Heart left ventricle (tissue), 16 donors: ENCODE measurements around the gene VAC14. TPM values are rescaled to one million over a fixed set of nuclear protein-coding genes. Genes with fewer than 3 reads are reported as not detected.

ENCODE experiments used
- ATAC-seq, 4 donors: fragments of 200-7000 bp; cut with Tn5 transposase; one replicate each; pipeline ENCODE4 v1.9.1; 2020 to 2022; ENCODE audit warnings: moderate library complexity in 4 of 4, mild to moderate bottlenecking in 3 of 4, moderate number of reproducible peaks in 1 of 4
- DNase-seq, 5 donors: peaks; one replicate each; pipeline ENCODE4 v3.0.0-alpha.2; 2020
- H3K27ac ChIP-seq, 12 donors: fragments of 200-600 bp; sonication (generic) in 4 of 12; one replicate each; pipeline versions ENCODE4 v1.5.0 to v1.8.0; 2016 to 2022; ENCODE audit warnings: mild to moderate bottlenecking in 2 of 12
- H3K27me3 ChIP-seq, 9 donors: fragments of 200-600 bp; sonication (generic) in 2 of 9; one replicate each; pipeline versions ENCODE4 v1.5.1 to v1.8.0; 2016 to 2022; ENCODE audit warnings: mild to moderate bottlenecking in 3 of 9
- H3K36me3 ChIP-seq, 9 donors: fragments of 200-600 bp; sonication (generic) in 2 of 9; one replicate each; pipeline versions ENCODE4 v1.5.0 to v1.8.0; 2018 to 2022; ENCODE audit warnings: mild to moderate bottlenecking in 2 of 9
- H3K4me1 ChIP-seq, 12 donors: fragments of 200-600 bp; sonication (generic) in 4 of 12; one replicate each; pipeline versions ENCODE4 v1.5.0 to v1.8.0; 2016 to 2022; ENCODE audit warnings: mild to moderate bottlenecking in 3 of 12
- H3K4me3 ChIP-seq, 12 donors: fragments of 200-600 bp; sonication (generic) in 4 of 12; one replicate each; pipeline versions ENCODE4 v1.5.0 to v1.8.0; 2017 to 2022; ENCODE audit warnings: mild to moderate bottlenecking in 9 of 12, moderate library complexity in 4 of 12
- H3K9me3 ChIP-seq, 12 donors: fragments of 200-600 bp; sonication (generic) in 4 of 12; one replicate each; pipeline versions ENCODE4 v1.5.0 to v1.8.0; 2016 to 2022; ENCODE audit warnings: mild to moderate bottlenecking in 1 of 12
- POLR2A ChIP-seq, 2 donors: fragments of 450-650 bp; IDR thresholded peaks; one replicate each; pipeline ENCODE4 v1.6.1; 2017; ENCODE audit warnings: antibody characterized with exemption in 2 of 2, mild to moderate bottlenecking in 2 of 2, moderate library complexity in 2 of 2
- WGBS, 4 donors: extraction: QIAGEN DNeasy Blood & Tissue Kit in 2 of 4; methylation state at CpG; one replicate each; pipeline versions ENCODE4 v1.1.5 to v1.1.7; 2013 to 2018; 5-methylcytosine and 5-hydroxymethylcytosine counted together
- intact Hi-C, 10 donors: fragments of 100-400 bp; cut with DNase I; formaldehyde crosslinking; loops; one replicate each; pipeline versions ENCODE4 v1.11.1 to v1.14.2; 2022
- polyA plus RNA-seq, 2 donors: library from polyadenylated mRNA; stranded (reverse); fragments of 200-250 nt; gene quantifications; one replicate each; pipeline ENCODE4 v1.2.3, GENCODE V29; 2013
- total RNA-seq, 9 donors: library from RNA; depleted of rRNA in 2 of 9; stranded (reverse); fragments of >200 nt in 2 of 9; fragmentation: NEBNext Ultra II Directional in 3 of 9; extraction: Animal tissue kit (Norgen Biotek cat#: 25700) in 3 of 9; gene quantifications; one replicate each; pipeline versions ENCODE4 v1.1.0 to v1.2.4, GENCODE V29; 2016 to 2023
- TF ChIP-seq, protein P1 (sequence below), 12 donors: fragments of 200-600 bp; sonication (generic) in 4 of 12; IDR thresholded peaks; one replicate each; pipeline versions ENCODE4 v1.5.0 to v1.8.0; 2018 to 2022; ENCODE audit warnings: antibody characterized with exemption in 12 of 12, mild to moderate bottlenecking in 5 of 12
- donor health status: ischemic (EF 13 %, LVEDD 7.1; RV severe dilation, severe dysfunction).
- donor health status: healthy with polysubstance abuse.
- donor health status: DM: no; HTN: yes; CAD: no.
- donor health status: DM: no; HTN: no; CAD: no.
- donor health status: ischemic (EF 25% LVEDD 6.9; RV normal size, moderate dysfunction).
- donor health status: ischemic (EF 25% LVEDD 5.7; RV mildly dilated, moderate dysfunction).
- donor health status: healthy.
- donor health status: DM: yes; HTN: yes; CAD: no.
- donor health status: ischemic (EF 35%, LVEDD 5.7; RV mildly dilated, moderate dysfunction).
- donor health status: nonischemic (EF 11% LVEDD 7.7; RV severe dilation, severe dysfunction).
- donor health status: DM: yes; HTN: yes; CAD: no.
- donor health status: PGD.
- donor health status: ischemic (EF 29% LVEDD 5.4; RV normal size, mild dysfunction).
- donor health status: nonischemic (EF 23%, LVEDD 6.1; RV moderate dilation, normal function).

VAC14 gene
- total and polyA plus RNA-seq, 11 donors = 13.9 to 48.0 (median 26.1) TPM

DNA sequence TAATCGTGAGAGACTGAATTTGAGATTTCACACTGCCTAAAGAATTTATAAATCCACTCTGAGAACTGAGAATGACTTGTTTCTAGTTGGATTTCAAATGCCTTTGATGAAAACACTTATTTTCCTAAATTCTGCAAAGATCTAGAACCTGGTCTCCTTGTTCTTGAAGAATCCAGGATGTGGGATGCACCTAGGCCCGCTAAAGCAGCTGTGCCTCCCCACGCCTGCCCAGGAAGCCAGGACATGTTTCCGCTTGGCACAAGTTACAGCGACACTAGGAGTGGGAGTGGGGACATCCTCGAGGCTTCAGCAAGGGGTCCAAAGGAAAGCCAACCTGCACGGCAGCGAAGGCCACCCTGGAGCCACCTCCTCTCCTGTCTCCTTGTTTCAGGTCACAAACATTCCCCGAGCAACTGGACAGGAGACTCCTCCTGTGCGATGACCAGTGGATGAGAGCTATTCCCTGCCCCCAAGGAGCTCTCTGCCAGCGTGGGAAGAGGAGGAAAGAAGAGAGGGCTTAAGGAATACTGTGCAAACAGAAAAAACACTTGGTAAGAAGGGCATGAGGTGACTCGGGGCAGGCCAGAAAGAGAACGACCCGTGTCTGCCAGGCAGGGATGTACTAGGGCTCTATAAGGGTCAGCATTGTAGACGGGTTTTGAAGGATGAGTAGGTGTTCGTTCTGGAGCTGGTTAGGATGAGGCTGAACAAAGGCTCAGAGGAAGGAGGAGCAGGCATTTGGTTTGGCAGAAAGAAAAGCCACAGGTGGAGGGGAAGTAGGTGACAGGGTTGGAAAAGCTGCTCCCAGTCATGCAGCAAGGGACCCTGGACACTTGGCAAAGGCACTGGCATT, 11.1 kb downstream of the VAC14 start:
- DNase-seq (no peak), ATAC-seq (peak in 1 of 4 donors; percentile 17)
- no peak overlapping the region for H3K27ac ChIP-seq
- no peaks in the 10 kb centered on the region for H3K27me3 ChIP-seq
- TF ChIP-seq, protein P1, sequence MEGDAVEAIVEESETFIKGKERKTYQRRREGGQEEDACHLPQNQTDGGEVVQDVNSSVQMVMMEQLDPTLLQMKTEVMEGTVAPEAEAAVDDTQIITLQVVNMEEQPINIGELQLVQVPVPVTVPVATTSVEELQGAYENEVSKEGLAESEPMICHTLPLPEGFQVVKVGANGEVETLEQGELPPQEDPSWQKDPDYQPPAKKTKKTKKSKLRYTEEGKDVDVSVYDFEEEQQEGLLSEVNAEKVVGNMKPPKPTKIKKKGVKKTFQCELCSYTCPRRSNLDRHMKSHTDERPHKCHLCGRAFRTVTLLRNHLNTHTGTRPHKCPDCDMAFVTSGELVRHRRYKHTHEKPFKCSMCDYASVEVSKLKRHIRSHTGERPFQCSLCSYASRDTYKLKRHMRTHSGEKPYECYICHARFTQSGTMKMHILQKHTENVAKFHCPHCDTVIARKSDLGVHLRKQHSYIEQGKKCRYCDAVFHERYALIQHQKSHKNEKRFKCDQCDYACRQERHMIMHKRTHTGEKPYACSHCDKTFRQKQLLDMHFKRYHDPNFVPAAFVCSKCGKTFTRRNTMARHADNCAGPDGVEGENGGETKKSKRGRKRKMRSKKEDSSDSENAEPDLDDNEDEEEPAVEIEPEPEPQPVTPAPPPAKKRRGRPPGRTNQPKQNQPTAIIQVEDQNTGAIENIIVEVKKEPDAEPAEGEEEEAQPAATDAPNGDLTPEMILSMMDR (IDR thresholded peaks at IDR 0.05) = no peak
- no peak for TF ChIP-seq POLR2A (IDR thresholded peaks at IDR 0.05)
- peaks cover 0 to 26% (median 15%) of the 10 kb centered on the region in 9 donors for H3K36me3 ChIP-seq
- WGBS, 4 donors = 74 to 87% (median 79%) methylated on average over 13 to 16 of the region's 16 CpGs
- no peaks in the 10 kb centered on the region for H3K9me3 ChIP-seq
- intact Hi-C loops = no loop called here
- H3K4me1 ChIP-seq = peaks cover 0 to 8% (median 0%) of the 10 kb centered on the region in 12 donors
- no peak overlapping the region for H3K4me3 ChIP-seq

GRCh38 chr16:70788668-70789594, 12.0 kb downstream of the VAC14 start:
- DNase-seq = peak in 2 of 5 donors; percentile 35 to 46
- no peak overlapping the region for H3K27ac ChIP-seq
- peak in 3 of 4 donors; percentile 17 to 63 (median 41) for ATAC-seq

GRCh38 chr16:70786020-70786755, 14.8 kb downstream of the VAC14 start:
- Histone ChIP-seq H3K36me3 (peaks cover 0 to 63% (median 52%) of the 10 kb centered on the region in 9 donors), H3K27ac (no peak overlapping the region), H3K27me3 (no peaks in the 10 kb centered on the region), H3K4me1 (peaks cover 0 to 8% (median 0%) of the 10 kb centered on the region in 12 donors), H3K9me3 (peaks cover 0 to 4% (median 0%) of the 10 kb centered on the region in 12 donors), H3K4me3 (no peak overlapping the region)
- 90 to 96% (median 95%) methylated on average over 15 to 19 of the region's 19 CpGs for WGBS, 4 donors
- no peak for DNase-seq
- ATAC-seq = no peak
- TF ChIP-seq POLR2A (IDR thresholded peaks at IDR 0.05) = no peak
- TF ChIP-seq, protein P1 (IDR thresholded peaks at IDR 0.05) = no peak
- intact Hi-C loops = no loop called here

More at GRCh38 chr16:70788668-70789594, 12.0 kb downstream of the VAC14 start:
- H3K4me3 ChIP-seq = no peak overlapping the region
- H3K9me3 ChIP-seq = no peaks in the 10 kb centered on the region
- H3K36me3 ChIP-seq = peaks cover 0 to 35% (median 24%) of the 10 kb centered on the region in 9 donors
- H3K4me1 ChIP-seq = peaks cover 0 to 8% (median 0%) of the 10 kb centered on the region in 12 donors
- intact Hi-C loops = no loop called here
- 82 to 85% (median 83%) methylated on average over 18 of the region's 18 CpGs for WGBS, 4 donors
- no peaks in the 10 kb centered on the region for H3K27me3 ChIP-seq
- TF ChIP-seq, protein P1 (IDR thresholded peaks at IDR 0.05) = no peak
- TF ChIP-seq POLR2A (IDR thresholded peaks at IDR 0.05) = no peak
